ENCODE results near the gene PGAP6. TPM values are rescaled to one million over a fixed set of nuclear protein-coding genes. Genes with fewer than 3 reads are reported as not detected.

The PGAP6 gene
- total RNA-seq, 4 donors from 2014 or later: 31.6 to 83.3 (median 62.2) TPM

DNA sequence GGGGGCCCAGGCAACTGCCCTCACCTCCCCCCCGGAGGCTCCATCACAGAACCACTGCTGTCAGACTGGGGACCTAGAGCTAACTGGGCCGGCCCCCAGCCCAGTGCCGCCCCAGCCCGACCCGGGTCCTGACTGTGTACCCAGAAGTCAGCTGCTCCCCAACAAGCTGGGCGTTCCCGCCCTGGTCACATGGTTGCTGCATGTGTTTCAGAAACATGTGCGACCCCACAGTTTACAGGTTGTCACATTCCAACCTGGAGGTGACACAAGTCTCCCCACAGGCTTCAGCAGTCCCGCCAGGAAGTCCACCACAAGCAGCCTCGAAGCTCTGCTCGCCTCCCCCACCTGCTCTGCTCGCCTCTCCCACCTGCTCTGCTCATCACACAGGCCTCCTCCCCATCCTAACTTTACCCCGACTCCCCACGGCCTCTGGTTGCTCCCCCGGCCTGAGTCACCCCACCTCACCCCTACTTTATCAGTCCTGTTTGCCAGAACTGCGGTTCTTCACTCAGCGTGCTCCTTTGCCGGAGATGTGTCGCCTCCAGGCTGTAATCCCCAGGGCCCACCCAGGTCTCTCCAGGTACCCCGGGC, 12.4 kb downstream of the PGAP6 start:
- TF ChIP-seq, protein P1, sequence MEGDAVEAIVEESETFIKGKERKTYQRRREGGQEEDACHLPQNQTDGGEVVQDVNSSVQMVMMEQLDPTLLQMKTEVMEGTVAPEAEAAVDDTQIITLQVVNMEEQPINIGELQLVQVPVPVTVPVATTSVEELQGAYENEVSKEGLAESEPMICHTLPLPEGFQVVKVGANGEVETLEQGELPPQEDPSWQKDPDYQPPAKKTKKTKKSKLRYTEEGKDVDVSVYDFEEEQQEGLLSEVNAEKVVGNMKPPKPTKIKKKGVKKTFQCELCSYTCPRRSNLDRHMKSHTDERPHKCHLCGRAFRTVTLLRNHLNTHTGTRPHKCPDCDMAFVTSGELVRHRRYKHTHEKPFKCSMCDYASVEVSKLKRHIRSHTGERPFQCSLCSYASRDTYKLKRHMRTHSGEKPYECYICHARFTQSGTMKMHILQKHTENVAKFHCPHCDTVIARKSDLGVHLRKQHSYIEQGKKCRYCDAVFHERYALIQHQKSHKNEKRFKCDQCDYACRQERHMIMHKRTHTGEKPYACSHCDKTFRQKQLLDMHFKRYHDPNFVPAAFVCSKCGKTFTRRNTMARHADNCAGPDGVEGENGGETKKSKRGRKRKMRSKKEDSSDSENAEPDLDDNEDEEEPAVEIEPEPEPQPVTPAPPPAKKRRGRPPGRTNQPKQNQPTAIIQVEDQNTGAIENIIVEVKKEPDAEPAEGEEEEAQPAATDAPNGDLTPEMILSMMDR (IDR thresholded peaks at IDR 0.05): no peak
- TF ChIP-seq POLR2A (IDR thresholded peaks at IDR 0.05): no peak
- no peaks in the 10 kb centered on the region for H3K9me3 ChIP-seq
- DNase-seq: no peak
- H3K4me3 ChIP-seq (replicated peaks in 1 of 3): peak overlapping the region in 1 of 3 donors; percentile 43
- H3K27ac ChIP-seq: no peak overlapping the region
- H3K27me3 ChIP-seq: no peaks in the 10 kb centered on the region
- H3K4me1 ChIP-seq: peaks cover 6 to 17% of the 10 kb centered on the region in 2 donors
- 86 to 88% methylated on average over 18 to 20 of the region's 20 CpGs for WGBS, 2 donors
- intact Hi-C loops (cut with DNase I): no loop called here
- H3K36me3 ChIP-seq: peaks cover 23 to 33% of the 10 kb centered on the region in 2 donors

DNA sequence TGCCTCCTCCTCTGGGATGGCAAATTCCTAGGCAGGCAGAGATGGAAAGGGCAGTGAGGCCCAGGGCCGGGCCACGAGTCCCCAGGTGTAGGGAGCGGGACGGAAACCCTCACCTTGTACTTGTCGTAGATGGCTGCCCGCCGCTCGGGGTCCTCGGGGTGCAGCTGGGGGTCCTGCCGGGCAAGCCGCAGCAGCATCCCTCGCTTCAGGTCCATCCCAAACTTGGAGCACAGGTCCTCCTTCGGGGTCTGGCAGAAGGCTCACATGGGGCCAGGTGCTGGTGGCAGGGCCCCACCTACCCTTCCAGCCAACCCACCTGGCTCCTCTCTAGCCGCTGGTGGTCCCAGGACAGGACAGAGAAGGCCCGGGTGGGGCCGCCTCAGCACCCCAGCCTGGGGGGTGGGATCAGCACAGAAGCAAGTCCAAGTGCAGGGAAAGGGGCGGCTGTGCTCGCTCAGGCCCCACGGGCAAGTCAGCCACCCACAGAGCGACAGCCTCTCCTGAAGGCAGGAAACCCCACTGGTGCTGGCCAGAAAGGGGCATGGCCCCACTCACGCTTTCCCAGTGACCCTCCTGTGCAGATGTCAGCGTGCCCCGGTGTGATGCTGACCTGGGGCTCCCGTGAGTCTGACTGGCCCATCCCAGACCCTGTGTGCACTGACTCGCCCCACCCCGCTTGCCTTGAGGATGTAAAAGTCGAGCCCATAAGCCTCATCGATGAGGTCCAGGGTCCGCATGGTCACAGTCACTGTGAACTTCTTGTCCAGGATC, 13.2 kb downstream of the PGAP6 start:
- Histone ChIP-seq H3K4me3 (replicated peaks in 1 of 3) (no peak overlapping the region), H3K9me3 (no peaks in the 10 kb centered on the region), H3K4me1 (peaks cover 6 to 17% of the 10 kb centered on the region in 2 donors), H3K27me3 (no peaks in the 10 kb centered on the region), H3K27ac (no peak overlapping the region), H3K36me3 (peaks cover 23 to 26% of the 10 kb centered on the region in 2 donors)
- intact Hi-C loops (cut with DNase I): no loop called here
- 91 to 94% methylated on average over 15 to 21 of the region's 29 CpGs for WGBS, 2 donors
- TF ChIP-seq, protein P1 (IDR thresholded peaks at IDR 0.05): no peak
- TF ChIP-seq POLR2A (IDR thresholded peaks at IDR 0.05): no peak
- DNase-seq: no peak

DNA sequence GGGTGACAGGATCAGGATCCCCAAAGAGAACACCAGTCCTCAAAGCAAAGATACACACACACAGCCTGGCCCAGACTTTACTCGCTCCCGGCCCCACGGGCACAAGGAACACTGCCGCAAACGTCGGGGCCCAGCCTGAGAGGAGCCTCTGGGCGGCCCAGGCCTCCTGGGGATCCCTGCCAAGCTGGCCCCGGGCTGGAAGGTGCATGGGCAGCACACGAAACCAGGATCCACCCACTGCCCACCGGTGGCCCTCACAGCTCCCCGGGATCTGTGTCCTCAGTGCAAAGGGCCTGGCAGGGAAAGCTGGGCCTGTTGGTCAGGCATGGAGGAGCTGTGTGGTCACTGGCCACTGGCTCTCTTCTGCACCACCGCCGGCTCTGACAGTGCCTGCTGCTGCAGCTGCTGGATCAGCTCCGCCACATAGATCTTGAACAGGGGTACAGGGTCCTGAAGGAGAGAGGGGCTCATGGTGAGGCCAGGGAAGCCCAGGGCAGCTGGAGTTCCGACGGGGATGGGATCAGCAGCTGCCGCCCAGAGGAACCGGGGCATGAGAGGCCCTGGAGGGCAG, 14.4 kb downstream of the PGAP6 start:
- Histone ChIP-seq H3K27me3 (no peaks in the 10 kb centered on the region), H3K4me3 (replicated peaks in 1 of 3) (no peak overlapping the region), H3K36me3 (peaks cover 23 to 26% of the 10 kb centered on the region in 2 donors), H3K9me3 (no peaks in the 10 kb centered on the region), H3K4me1 (peaks cover 6 to 17% of the 10 kb centered on the region in 2 donors), H3K27ac (no peak overlapping the region)
- no peak for DNase-seq
- intact Hi-C loops (cut with DNase I): no loop called here
- WGBS, 2 donors: 92 to 97% methylated on average over 6 to 15 of the region's 18 CpGs
- no peak for TF ChIP-seq POLR2A (IDR thresholded peaks at IDR 0.05)
- TF ChIP-seq, protein P1 (IDR thresholded peaks at IDR 0.05): no peak

DNA sequence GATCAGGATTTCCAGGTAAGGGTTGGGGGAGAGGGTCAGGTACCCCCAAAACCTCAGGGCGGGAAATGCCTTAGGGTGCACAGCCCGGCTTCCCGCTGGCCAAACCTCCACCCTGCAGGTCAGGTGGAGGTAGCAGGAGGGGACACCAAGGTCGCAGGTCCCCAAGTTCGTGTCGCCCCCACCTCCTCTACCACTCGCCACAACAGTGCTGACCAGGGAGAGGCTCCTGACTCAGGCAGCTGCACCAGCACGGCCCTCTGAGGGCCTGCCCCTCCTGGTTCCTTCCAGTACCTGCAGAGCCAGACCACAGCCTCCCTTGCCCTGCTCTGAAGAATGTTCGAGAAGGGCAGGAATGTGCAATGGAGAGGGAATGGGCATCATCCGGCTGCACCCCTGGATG, 15.3 kb downstream of the PGAP6 start:
- DNase-seq: no peak
- Histone ChIP-seq H3K27ac (no peak overlapping the region), H3K4me1 (peaks cover 6 to 17% of the 10 kb centered on the region in 2 donors), H3K36me3 (peaks cover 23 to 26% of the 10 kb centered on the region in 2 donors), H3K4me3 (replicated peaks in 1 of 3) (no peak overlapping the region), H3K27me3 (no peaks in the 10 kb centered on the region), H3K9me3 (no peaks in the 10 kb centered on the region)
- intact Hi-C loops (cut with DNase I): no loop called here
- 83 to 90% methylated on average over 4 to 8 of the region's 10 CpGs for WGBS, 2 donors
- TF ChIP-seq, protein P1 (IDR thresholded peaks at IDR 0.05): no peak
- no peak for TF ChIP-seq POLR2A (IDR thresholded peaks at IDR 0.05)
